Measurements from ENCODE around the gene KLHDC3.
A peak's percentile ranks its signal among the peaks of the same experiment; 100 is the strongest.

The KLHDC3 gene

GRCh38 chr6:43059168-43060033 is 45.4 kb downstream of the KLHDC3 start, which contains the start of the genes KLC4 and MRPL2:
KLC4 (plus strand) TSS chr6:43059631; CDS start chr6:43061336, 1,705 bp downstream.
MRPL2 (minus strand) TSS chr6:43059434; CDS start chr6:43059381, 53 bp downstream.
- DNase-seq = peak; percentile 98

GRCh38 chr6:43060034-43060754 is 46.1 kb downstream of the KLHDC3 start:
- no peak for DNase-seq

GRCh38 chr6:43060755-43061633 is 46.9 kb downstream of the KLHDC3 start:
- DNase-seq = no peak

- no peak for DNase-seq
Observed at GRCh38 chr6:43061861-43062260, 47.8 kb downstream of the KLHDC3 start.

GRCh38 chr6:43062818-43063217 is 48.8 kb downstream of the KLHDC3 start:
- no peak for DNase-seq

GRCh38 chr6:43070028-43070632 is 56.1 kb downstream of the KLHDC3 start:
- DNase-seq = peak; percentile 26

Measured in GDM1 (cell line).